RWPE1 (cell line): ENCODE measurements around the gene CCDC50.

Source experiments
- CTCF ChIA-PET: fragments of 350-600 bp; sonication (Branson Sonifier 250); formaldehyde crosslinking; extraction: SDS; loops from one replicate; lab custom pipeline; 2021; lab: Yijun Ruan, JAX
- POLR2A ChIA-PET: fragments of 400-600 bp; formaldehyde crosslinking; extraction: SDS; loops from one replicate; lab custom pipeline; 2020; ENCODE audit warnings: antibody characterized with exemption; ENCODE audit not compliant: low non-redundant PET; lab: Yijun Ruan, JAX
- DNase-seq: peaks from one replicate; pipeline ENCODE4 v3.0.0; 2012; ENCODE audit warnings: low spot score
- H3K27ac ChIP-seq: fragments of 450-650 bp; 2 replicates; pipeline ENCODE4 v1.5.1; 2017
- TF ChIP-seq, protein P1 (sequence below): fragments of 450-650 bp; conservative IDR thresholded peaks from 2 replicates; pipeline ENCODE4 v1.5.1; 2017; ENCODE audit warnings: low read depth, mild to moderate bottlenecking

CCDC50 gene

GRCh38 chr3:191314109-191314728 is 15.0 kb upstream of the CCDC50 start:
- ChIA-PET POLR2A (no interaction called here), CTCF (no interaction called here)
- DNase-seq: no peak
- TF ChIP-seq, protein P1, sequence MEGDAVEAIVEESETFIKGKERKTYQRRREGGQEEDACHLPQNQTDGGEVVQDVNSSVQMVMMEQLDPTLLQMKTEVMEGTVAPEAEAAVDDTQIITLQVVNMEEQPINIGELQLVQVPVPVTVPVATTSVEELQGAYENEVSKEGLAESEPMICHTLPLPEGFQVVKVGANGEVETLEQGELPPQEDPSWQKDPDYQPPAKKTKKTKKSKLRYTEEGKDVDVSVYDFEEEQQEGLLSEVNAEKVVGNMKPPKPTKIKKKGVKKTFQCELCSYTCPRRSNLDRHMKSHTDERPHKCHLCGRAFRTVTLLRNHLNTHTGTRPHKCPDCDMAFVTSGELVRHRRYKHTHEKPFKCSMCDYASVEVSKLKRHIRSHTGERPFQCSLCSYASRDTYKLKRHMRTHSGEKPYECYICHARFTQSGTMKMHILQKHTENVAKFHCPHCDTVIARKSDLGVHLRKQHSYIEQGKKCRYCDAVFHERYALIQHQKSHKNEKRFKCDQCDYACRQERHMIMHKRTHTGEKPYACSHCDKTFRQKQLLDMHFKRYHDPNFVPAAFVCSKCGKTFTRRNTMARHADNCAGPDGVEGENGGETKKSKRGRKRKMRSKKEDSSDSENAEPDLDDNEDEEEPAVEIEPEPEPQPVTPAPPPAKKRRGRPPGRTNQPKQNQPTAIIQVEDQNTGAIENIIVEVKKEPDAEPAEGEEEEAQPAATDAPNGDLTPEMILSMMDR: no peak
- no peak overlapping the region for H3K27ac ChIP-seq

GRCh38 chr3:191316876-191317603 is 12.2 kb upstream of the CCDC50 start:
- TF ChIP-seq, protein P1: no peak
- no peak for DNase-seq
- no peak overlapping the region for H3K27ac ChIP-seq
- ChIA-PET CTCF (interaction anchor here (0.6 to 0.7 kb wide), 2 partner anchors 12 to 25 kb away, joined by 3 read pairs; no protein-coding TSS in a partner anchor), POLR2A (no interaction called here)

DNA sequence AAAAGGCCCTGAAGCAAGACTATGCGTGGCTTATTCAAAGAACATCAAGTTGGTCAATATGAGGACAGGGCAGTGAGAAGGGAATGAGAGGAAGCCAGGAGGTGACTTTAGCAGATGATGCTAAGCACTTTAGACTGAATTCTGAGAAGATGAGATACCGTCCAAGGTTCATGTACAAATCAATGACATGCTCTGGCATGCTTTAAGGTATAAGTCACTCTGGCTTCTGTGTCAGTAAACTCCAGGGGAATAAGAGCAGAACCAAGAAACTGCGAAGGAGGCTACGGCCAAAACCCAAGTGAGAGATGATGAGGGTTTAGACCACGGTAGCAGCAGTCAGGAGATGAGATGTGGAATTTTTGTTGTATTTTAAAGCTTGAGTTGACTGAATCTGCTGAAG is 8.9 kb upstream of the CCDC50 start:
- DNase-seq: no peak
- POLR2A ChIA-PET: no interaction called here
- TF ChIP-seq, protein P1: no peak
- CTCF ChIA-PET: interaction anchor here (0.5 kb wide), 1 partner anchor 78 kb away, joined by 4 read pairs; no protein-coding TSS in a partner anchor
- no peak overlapping the region for H3K27ac ChIP-seq

DNA sequence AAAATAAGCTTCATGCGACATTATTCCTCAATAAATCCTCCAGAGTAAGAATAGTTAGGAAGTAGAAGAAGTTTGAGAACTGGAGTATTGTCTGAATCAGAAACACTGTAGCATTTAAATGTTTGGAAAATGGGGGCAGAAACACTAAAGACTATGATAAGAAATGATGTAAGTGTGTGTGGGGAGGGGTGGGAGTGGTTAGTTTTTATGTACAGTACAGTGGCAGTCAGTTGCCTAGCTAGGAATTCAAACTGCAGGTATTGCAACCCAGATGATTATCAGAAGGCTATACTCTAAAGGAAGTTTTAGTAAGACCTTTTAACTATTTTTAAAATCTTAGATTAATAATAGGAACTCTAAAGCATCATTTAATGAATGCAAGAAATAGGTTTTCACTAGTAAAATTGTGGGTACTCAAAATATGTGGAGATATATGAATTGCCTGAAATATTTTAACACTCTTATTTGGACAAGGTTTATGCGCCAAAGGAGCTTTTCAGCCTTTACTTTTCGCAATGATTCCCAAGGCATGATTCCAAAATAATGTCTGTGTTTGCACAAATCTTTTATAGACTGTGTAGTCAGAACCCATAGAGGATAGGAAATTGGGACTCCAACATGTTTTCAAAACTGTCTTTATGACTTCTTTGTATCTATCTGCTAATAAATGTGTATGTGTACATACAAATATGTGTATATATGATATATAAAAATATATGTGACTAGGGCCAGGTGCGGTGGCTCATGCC is 8.0 kb upstream of the CCDC50 start:
- no peak overlapping the region for H3K27ac ChIP-seq
- TF ChIP-seq, protein P1: no peak
- ChIA-PET CTCF (interaction anchor here (0.5 kb wide), 1 partner anchor 38 kb away, joined by 3 read pairs; no protein-coding TSS in a partner anchor), POLR2A (no interaction called here)
- no peak for DNase-seq

DNA sequence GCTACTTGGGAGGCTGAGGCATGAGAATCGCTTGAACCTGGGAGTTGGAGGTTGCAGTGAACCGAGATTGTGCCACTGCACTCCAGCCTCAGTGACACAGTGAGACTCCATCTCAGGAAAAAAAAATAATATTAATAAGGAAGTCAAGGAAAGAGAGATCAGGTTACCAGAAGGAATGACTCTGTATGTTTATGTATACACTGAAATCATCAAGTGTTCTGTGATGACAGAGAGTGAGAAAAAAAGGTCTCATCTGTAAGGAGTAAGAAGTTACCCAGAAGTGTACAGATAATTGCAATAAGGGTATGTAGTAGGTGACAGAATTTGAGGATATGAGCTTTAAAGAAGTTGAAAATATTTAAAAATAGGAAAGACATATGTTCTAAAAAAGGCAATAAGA is 4.3 kb upstream of the CCDC50 start:
- TF ChIP-seq, protein P1: no peak
- CTCF ChIA-PET: interaction anchor here (0.6 kb wide), 2 partner anchors 84 to 1438 kb away, joined by 3 read pairs; no protein-coding TSS in a partner anchor

GRCh38 chr3:191327526-191327925 is 1.7 kb upstream of the CCDC50 start:
- ChIA-PET POLR2A (no interaction called here), CTCF (no interaction called here)
- TF ChIP-seq, protein P1: no peak
- no peak for DNase-seq
- H3K27ac ChIP-seq: no peak overlapping the region

More for the DNA sequence above, 4.3 kb upstream of the CCDC50 start:
- POLR2A ChIA-PET: no interaction called here
- no peak for DNase-seq
- no peak overlapping the region for H3K27ac ChIP-seq
